ENCODE data around the gene RORC.
"Not testable (repeated sequence)": the region's sequence is repeated elsewhere in the genome, so short reads cannot be mapped to it uniquely, and the experiment has no call there.

RORC gene

DNA sequence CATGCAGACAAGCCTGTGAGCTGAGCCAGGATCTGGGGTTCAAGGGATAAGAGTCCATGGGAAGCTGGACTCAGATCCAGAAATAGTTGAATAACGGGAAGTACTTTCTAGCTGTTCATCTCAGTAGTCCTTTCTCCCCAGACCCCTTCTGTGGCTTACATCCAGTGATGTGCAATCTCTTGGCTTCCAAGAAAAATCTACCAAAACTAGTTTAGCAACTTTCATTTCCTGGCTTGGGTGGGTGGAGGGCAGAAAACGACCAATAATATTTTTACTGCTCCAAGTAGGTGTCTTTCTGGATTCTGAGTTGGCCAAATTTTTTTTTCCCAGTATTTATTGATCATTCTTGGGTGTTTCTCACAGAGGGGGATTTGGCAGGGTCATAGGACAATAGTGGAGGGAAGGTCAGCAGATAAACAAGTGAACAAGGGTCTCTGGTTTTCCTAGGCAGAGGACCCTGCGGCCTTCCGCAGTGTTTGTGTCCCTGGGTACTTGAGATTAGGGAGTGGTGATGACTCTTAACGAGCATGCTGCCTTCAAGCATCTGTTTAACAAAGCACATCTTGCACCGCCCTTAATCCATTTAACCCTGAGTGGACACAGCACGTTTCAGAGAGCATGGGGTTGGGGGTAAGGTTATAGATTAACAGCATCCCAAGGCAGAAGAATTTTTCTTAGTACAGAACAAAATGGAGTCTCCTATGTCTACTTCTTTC, 63.1 kb downstream of the RORC start:
- not testable (repeated sequence) for DNase-seq

GRCh38 chr1:151763990-151764389, 67.6 kb downstream of the RORC start:
- DNase-seq = no peak

GRCh38 chr1:151762941-151763921, 68.4 kb downstream of the RORC start, which contains the start of gene MRPL9:
MRPL9 (minus strand) TSS chr1:151763496; CDS start chr1:151763479, 17 bp downstream.
- DNase-seq = peak; percentile 87

- no peak for DNase-seq
These were observed 70.8 kb downstream of the RORC start for GRCh38 chr1:151760597-151761385.

DNA sequence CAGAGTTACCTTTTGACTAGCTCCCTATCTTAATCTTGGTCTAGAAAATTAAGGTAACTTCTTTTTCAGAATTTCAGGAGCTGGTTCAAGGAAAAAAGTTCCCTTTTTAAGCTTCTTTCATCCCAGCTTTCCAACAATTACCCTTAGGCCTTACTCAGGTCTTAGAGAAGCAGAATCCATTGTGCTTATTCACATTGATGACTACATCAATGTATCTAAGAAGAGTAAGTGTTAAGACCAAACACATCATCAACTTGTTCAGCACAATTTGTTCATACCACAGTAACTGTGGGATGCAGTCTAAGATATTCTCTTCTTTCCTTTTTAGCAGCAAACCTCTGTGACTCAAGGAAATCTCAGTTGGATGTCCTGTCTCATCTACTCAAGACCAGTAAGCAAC, 72.4 kb downstream of the RORC start:
- DNase-seq = no peak

DNA sequence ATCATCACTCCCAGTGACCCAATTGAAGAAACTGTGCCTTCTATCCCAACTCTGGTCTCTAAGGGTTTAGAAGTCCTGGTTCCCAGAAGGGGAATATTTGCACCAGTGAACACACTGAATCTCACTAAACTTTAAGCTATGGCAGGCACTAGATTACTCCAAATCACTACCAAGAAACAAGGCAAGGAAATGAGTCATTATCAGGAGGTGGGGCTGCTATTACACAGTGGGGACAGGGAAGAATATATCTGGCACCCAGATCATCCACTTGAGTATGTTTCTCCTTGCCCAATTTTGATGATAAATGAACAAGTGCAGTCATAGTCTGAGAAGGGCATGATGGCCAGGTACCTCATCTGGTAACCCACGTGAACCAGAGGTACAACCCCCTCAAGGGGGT, 75.3 kb downstream of the RORC start:
- no peak for DNase-seq
